CD4-positive, alpha-beta memory T cell (primary cell): ENCODE measurements around the gene KHDRBS2. TPM values are rescaled to one million over a fixed set of nuclear protein-coding genes. Genes with fewer than 3 reads are reported as not detected.

Experiments used
- CTCF ChIA-PET: fragments of 350-600 bp; sonication (Branson Sonifier 250); formaldehyde crosslinking; loops from one replicate; lab custom pipeline; 2021; ENCODE audit warnings: inconsistent platforms; ENCODE audit not compliant: partially characterized antibody; lab: Charles Lee
- POLR2A ChIA-PET: fragments of 350-600 bp; sonication (Branson Sonifier 250); formaldehyde crosslinking; loops from one replicate; lab custom pipeline; 2021; ENCODE audit not compliant: partially characterized antibody; lab: Charles Lee
- DNase-seq, 5 donors: peaks; one replicate each; pipeline versions ENCODE4 v3.0.0 to v3.0.0-alpha.2; 2020 to 2022; ENCODE audit warnings: mixed read lengths in 1 of 5
- H3K27ac ChIP-seq: one replicate; pipeline ENCODE4 v1.7.0; 2013; ENCODE audit warnings: low read depth, low read length
- H3K27me3 ChIP-seq: 2 replicates; pipeline ENCODE4 v1.7.0; 2013; ENCODE audit warnings: mild to moderate bottlenecking, low read length, moderate library complexity; ENCODE audit not compliant: insufficient read depth
- H3K36me3 ChIP-seq: 2 replicates; pipeline ENCODE4 v1.7.0; 2013; ENCODE audit warnings: mild to moderate bottlenecking, low read length, moderate library complexity; ENCODE audit not compliant: insufficient read depth
- H3K4me1 ChIP-seq: 2 replicates; pipeline ENCODE4 v1.7.0; 2013; ENCODE audit warnings: mild to moderate bottlenecking, low read length, moderate library complexity; ENCODE audit not compliant: insufficient read depth
- H3K4me3 ChIP-seq, 2 donors: one replicate each; pipeline ENCODE4 v1.7.0; 2013; ENCODE audit warnings: low read length in 2 of 2, mild to moderate bottlenecking in 1 of 2
- H3K9me3 ChIP-seq, 2 donors: one replicate each; pipeline ENCODE4 v1.7.0; 2013; ENCODE audit warnings: low read length in 2 of 2, control low read depth in 1 of 2; ENCODE audit not compliant: control insufficient read depth in 1 of 2
- H3K27ac Mint-ChIP-seq, 7 donors: one replicate each; pipeline ENCODE4 v1.8.0; 2020 to 2021; ENCODE audit warnings: mixed read lengths in 7 of 7, mild to moderate bottlenecking in 6 of 7, inconsistent platforms in 3 of 7, moderate library complexity in 3 of 7
- H3K27me3 Mint-ChIP-seq, 2 donors: one replicate each; pipeline ENCODE4 v1.8.0; 2020 to 2021; ENCODE audit warnings: mixed read lengths in 2 of 2
- H3K36me3 Mint-ChIP-seq, 2 donors: one replicate each; pipeline ENCODE4 v1.8.0; 2020 to 2021; ENCODE audit warnings: mixed read lengths in 2 of 2, inconsistent platforms in 1 of 2, mild to moderate bottlenecking in 1 of 2
- H3K4me1 Mint-ChIP-seq, 4 donors: one replicate each; pipeline ENCODE4 v1.8.0; 2020 to 2021; ENCODE audit warnings: mixed read lengths in 4 of 4, mild to moderate bottlenecking in 1 of 4
- H3K4me3 Mint-ChIP-seq, 8 donors: one replicate each; pipeline ENCODE4 v1.8.0; 2020 to 2021; ENCODE audit warnings: mixed read lengths in 8 of 8, mild to moderate bottlenecking in 7 of 8, moderate library complexity in 6 of 8, inconsistent platforms in 3 of 8
- H3K9me3 Mint-ChIP-seq, 8 donors: one replicate each; pipeline ENCODE4 v1.8.0; 2020 to 2021; ENCODE audit warnings: mixed read lengths in 8 of 8, mild to moderate bottlenecking in 5 of 8, inconsistent platforms in 3 of 8, moderate library complexity in 1 of 8
- intact Hi-C: fragments of 100-400 bp; cut with micrococcal nuclease; formaldehyde crosslinking; loops from one replicate; pipeline ENCODE4 v1.15.1; 2023
- polyA plus RNA-seq, 2 donors: library from polyadenylated mRNA; unstranded; fragments of 300-500 nt; fragmentation: Illumina TruSeq; gene quantifications; one replicate each; pipeline ENCODE4 v1.2.3, GENCODE V29; 2021
- total RNA-seq, 2 experiments: library from RNA; stranded (reverse); gene quantifications; one replicate each; pipeline ENCODE4 v1.2.3, GENCODE V29; 2021

The KHDRBS2 gene
- total and polyA plus RNA-seq, 4 experiments from 2014 or later = not detected

GRCh38 chr6:62129127-62129526 is 156.9 kb downstream of the KHDRBS2 start:
- ChIA-PET CTCF (no interaction called here), POLR2A (no interaction called here)
- no peaks in the 10 kb centered on the region for H3K27me3 ChIP-seq
- H3K27ac ChIP-seq = no peak overlapping the region
- no peak for DNase-seq
- Mint-ChIP-seq H3K9me3 (peaks cover 4 to 18% (median 9%) of the 10 kb centered on the region in 8 donors), H3K36me3 (no peaks in the 10 kb centered on the region), H3K27me3 (no peaks in the 10 kb centered on the region), H3K4me1 (peaks cover 0 to 1% (median 0%) of the 10 kb centered on the region in 4 donors), H3K27ac (no peak overlapping the region), H3K4me3 (no peak overlapping the region)
- H3K36me3 ChIP-seq = no peaks in the 10 kb centered on the region
- intact Hi-C loops = no loop called here
- no peaks in the 10 kb centered on the region for H3K4me1 ChIP-seq
- no peaks in the 10 kb centered on the region for H3K9me3 ChIP-seq
- H3K4me3 ChIP-seq = no peak overlapping the region

- no peaks in the 10 kb centered on the region for H3K4me1 ChIP-seq
- Mint-ChIP-seq H3K27ac (no peak overlapping the region), H3K36me3 (no peaks in the 10 kb centered on the region), H3K4me3 (no peak overlapping the region), H3K27me3 (no peaks in the 10 kb centered on the region), H3K9me3 (peaks cover 2 to 32% (median 18%) of the 10 kb centered on the region in 8 donors), H3K4me1 (no peaks in the 10 kb centered on the region)
- ChIA-PET CTCF (no interaction called here), POLR2A (no interaction called here)
- DNase-seq = no peak
- H3K36me3 ChIP-seq = no peaks in the 10 kb centered on the region
- H3K27me3 ChIP-seq = no peaks in the 10 kb centered on the region
- no peak overlapping the region for H3K4me3 ChIP-seq
- intact Hi-C loops = no loop called here
- H3K27ac ChIP-seq = no peak overlapping the region
- H3K9me3 ChIP-seq = no peaks in the 10 kb centered on the region
These were observed 166.6 kb downstream of the KHDRBS2 start for GRCh38 chr6:62119401-62119800.

- Histone ChIP-seq H3K36me3 (no peaks in the 10 kb centered on the region), H3K4me1 (no peaks in the 10 kb centered on the region), H3K9me3 (no peaks in the 10 kb centered on the region), H3K27ac (no peak overlapping the region), H3K27me3 (no peaks in the 10 kb centered on the region), H3K4me3 (no peak overlapping the region)
- ChIA-PET POLR2A (no interaction called here), CTCF (no interaction called here)
- no peaks in the 10 kb centered on the region for H3K4me1 Mint-ChIP-seq
- intact Hi-C loops = no loop called here
- no peaks in the 10 kb centered on the region for H3K27me3 Mint-ChIP-seq
- H3K27ac Mint-ChIP-seq = no peak overlapping the region
- no peaks in the 10 kb centered on the region for H3K36me3 Mint-ChIP-seq
- no peak for DNase-seq
- peaks cover 0 to 29% (median 8%) of the 10 kb centered on the region in 8 donors for H3K9me3 Mint-ChIP-seq
- no peak overlapping the region for H3K4me3 Mint-ChIP-seq
These were observed 182.7 kb downstream of the KHDRBS2 start for GRCh38 chr6:62103186-62103859.

- no peak overlapping the region for H3K4me3 Mint-ChIP-seq
- Histone ChIP-seq H3K27ac (no peak overlapping the region), H3K27me3 (no peaks in the 10 kb centered on the region), H3K9me3 (no peaks in the 10 kb centered on the region), H3K4me3 (no peak overlapping the region), H3K4me1 (no peaks in the 10 kb centered on the region), H3K36me3 (no peaks in the 10 kb centered on the region)
- CTCF ChIA-PET = no interaction called here
- DNase-seq = no peak
- POLR2A ChIA-PET = no interaction called here
- H3K36me3 Mint-ChIP-seq = no peaks in the 10 kb centered on the region
- intact Hi-C loops = no loop called here
- no peaks in the 10 kb centered on the region for H3K4me1 Mint-ChIP-seq
- H3K9me3 Mint-ChIP-seq = peaks cover 0 to 29% (median 10%) of the 10 kb centered on the region in 8 donors
- H3K27ac Mint-ChIP-seq = no peak overlapping the region
- H3K27me3 Mint-ChIP-seq = no peaks in the 10 kb centered on the region
These were observed 183.6 kb downstream of the KHDRBS2 start for GRCh38 chr6:62102387-62102786.

GRCh38 chr6:62090442-62091229 is 195.4 kb downstream of the KHDRBS2 start:
- Mint-ChIP-seq H3K27ac (no peak overlapping the region), H3K36me3 (no peaks in the 10 kb centered on the region), H3K9me3 (peaks cover 0 to 23% (median 5%) of the 10 kb centered on the region in 8 donors), H3K4me1 (no peaks in the 10 kb centered on the region), H3K4me3 (no peak overlapping the region), H3K27me3 (no peaks in the 10 kb centered on the region)
- no peak overlapping the region for H3K27ac ChIP-seq
- H3K4me1 ChIP-seq = no peaks in the 10 kb centered on the region
- intact Hi-C loops = no loop called here
- no peaks in the 10 kb centered on the region for H3K9me3 ChIP-seq
- H3K36me3 ChIP-seq = no peaks in the 10 kb centered on the region
- DNase-seq = no peak
- no peaks in the 10 kb centered on the region for H3K27me3 ChIP-seq
- CTCF ChIA-PET = no interaction called here
- no peak overlapping the region for H3K4me3 ChIP-seq
- POLR2A ChIA-PET = no interaction called here

- no peaks in the 10 kb centered on the region for H3K36me3 ChIP-seq
- DNase-seq = no peak
- no peaks in the 10 kb centered on the region for H3K4me1 ChIP-seq
- no peaks in the 10 kb centered on the region for H3K9me3 ChIP-seq
- Mint-ChIP-seq H3K27me3 (no peaks in the 10 kb centered on the region), H3K4me1 (no peaks in the 10 kb centered on the region), H3K27ac (no peak overlapping the region), H3K4me3 (no peak overlapping the region), H3K36me3 (no peaks in the 10 kb centered on the region), H3K9me3 (peaks cover 2 to 23% (median 6%) of the 10 kb centered on the region in 8 donors)
- no peaks in the 10 kb centered on the region for H3K27me3 ChIP-seq
- POLR2A ChIA-PET = no interaction called here
- no peak overlapping the region for H3K27ac ChIP-seq
- CTCF ChIA-PET = no interaction called here
- intact Hi-C loops = no loop called here
- H3K4me3 ChIP-seq = no peak overlapping the region
These were observed 196.2 kb downstream of the KHDRBS2 start for GRCh38 chr6:62089781-62090180.

- Mint-ChIP-seq H3K27me3 (no peaks in the 10 kb centered on the region), H3K4me1 (no peaks in the 10 kb centered on the region), H3K36me3 (no peaks in the 10 kb centered on the region), H3K27ac (no peak overlapping the region), H3K4me3 (no peak overlapping the region), H3K9me3 (peaks cover 2 to 29% (median 11%) of the 10 kb centered on the region in 8 donors)
- intact Hi-C loops = no loop called here
- H3K27me3 ChIP-seq = no peaks in the 10 kb centered on the region
- no peaks in the 10 kb centered on the region for H3K36me3 ChIP-seq
- no peaks in the 10 kb centered on the region for H3K4me1 ChIP-seq
- no peak for DNase-seq
- no peaks in the 10 kb centered on the region for H3K9me3 ChIP-seq
- H3K27ac ChIP-seq = no peak overlapping the region
- ChIA-PET CTCF (no interaction called here), POLR2A (no interaction called here)
- H3K4me3 ChIP-seq = no peak overlapping the region
These were observed 200.0 kb downstream of the KHDRBS2 start for GRCh38 chr6:62086047-62086446.
